BLaER1 (cell line): Measurements from ENCODE around the gene TMEM178B.
"Not testable (repeated sequence)": the region's sequence is repeated elsewhere in the genome, so short reads cannot be mapped to it uniquely, and the experiment has no call there.

Source experiments
- H3K27ac ChIP-seq: shearing (Covaris generic); formaldehyde crosslinking; 2 replicates; pipeline ENCODE4 v1.8.1; 2022
- H3K27me3 ChIP-seq: shearing (Covaris generic); formaldehyde crosslinking; 2 replicates; pipeline ENCODE4 v1.8.1; 2022
- H3K36me3 ChIP-seq: shearing (Covaris generic); formaldehyde crosslinking; 2 replicates; pipeline ENCODE4 v1.8.1; 2022
- H3K4me1 ChIP-seq: shearing (Covaris generic); formaldehyde crosslinking; 2 replicates; pipeline ENCODE4 v1.8.1; 2022
- H3K4me2 ChIP-seq: shearing (Covaris generic); formaldehyde crosslinking; 2 replicates; pipeline ENCODE4 v1.8.1; 2022
- H3K4me3 ChIP-seq: shearing (Covaris generic); formaldehyde crosslinking; 2 replicates; pipeline ENCODE4 v1.8.1; 2022
- H3K9ac ChIP-seq: shearing (Covaris generic); formaldehyde crosslinking; 2 replicates; pipeline ENCODE4 v1.8.1; 2022
- H3K9me3 ChIP-seq: shearing (Covaris generic); formaldehyde crosslinking; 2 replicates; pipeline ENCODE4 v1.8.1; 2022
- H4K20me1 ChIP-seq: shearing (Covaris generic); formaldehyde crosslinking; 2 replicates; pipeline ENCODE4 v1.8.1; 2022
- Cebpa-rat ChIP-seq: shearing (Covaris generic); IDR thresholded peaks from 2 replicates; pipeline ENCODE4 v1.8.1; 2022

The TMEM178B gene

DNA sequence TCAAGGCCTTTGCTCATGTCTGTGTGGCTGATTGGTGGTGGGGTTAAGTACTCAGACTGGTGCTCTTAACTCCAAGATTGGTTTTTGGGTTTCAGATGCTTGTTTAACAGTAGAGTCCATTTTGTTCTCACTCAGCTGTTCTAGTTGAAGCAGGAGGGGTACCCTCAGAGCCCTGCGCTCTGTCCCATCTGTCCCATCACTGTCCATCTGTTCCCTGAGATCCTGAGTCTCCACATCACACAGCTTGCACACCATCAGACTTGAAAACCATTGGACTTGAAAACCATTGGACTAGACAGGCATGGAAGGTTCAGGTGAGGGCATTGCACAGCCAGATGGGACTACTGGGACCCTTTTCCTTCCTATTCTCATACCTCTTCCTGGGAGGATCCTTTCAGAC lies 39.3 kb downstream of the TMEM178B start:
- Histone ChIP-seq H3K27me3 (no peaks in the 10 kb centered on the region), H3K9me3 (peaks cover 10% of the 10 kb centered on the region), H4K20me1 (no peaks in the 10 kb centered on the region), H3K4me1 (no peaks in the 10 kb centered on the region), H3K36me3 (no peaks in the 10 kb centered on the region), H3K27ac (no peak overlapping the region), H3K4me2 (no peak overlapping the region), H3K4me3 (no peak overlapping the region), H3K9ac (no peak overlapping the region)
- TF ChIP-seq Cebpa-rat: no peak

DNA sequence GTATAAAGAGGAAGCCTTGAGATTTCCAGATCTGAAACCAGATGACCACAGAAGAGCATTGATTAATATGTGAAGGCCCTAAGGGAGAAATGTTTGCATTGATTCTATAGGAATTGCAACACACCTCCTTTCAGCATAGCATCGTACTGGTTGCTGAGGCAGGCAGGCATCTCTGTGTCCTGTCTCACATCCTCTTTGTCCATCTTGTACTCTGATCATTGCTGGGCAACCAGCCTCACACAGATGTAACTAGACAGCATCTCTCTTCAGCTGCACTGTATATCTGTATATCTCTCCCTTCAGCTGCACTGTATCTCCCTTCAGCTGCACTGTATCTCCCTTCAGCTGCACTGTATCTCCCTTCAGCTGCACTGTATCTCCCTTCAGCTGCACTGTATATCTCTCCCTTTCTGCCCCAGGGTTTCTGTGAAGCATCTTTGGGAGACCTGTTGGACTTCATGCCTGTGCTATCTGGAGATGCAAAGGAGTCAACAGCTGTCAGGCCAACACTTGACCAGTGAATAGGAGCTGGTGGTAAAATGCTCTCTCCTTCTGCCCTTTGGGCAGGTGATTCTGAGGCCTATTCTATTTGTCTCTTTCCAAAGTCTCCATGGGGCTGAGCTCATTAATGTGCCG lies 40.3 kb downstream of the TMEM178B start:
- no peaks in the 10 kb centered on the region for H3K4me1 ChIP-seq

DNA sequence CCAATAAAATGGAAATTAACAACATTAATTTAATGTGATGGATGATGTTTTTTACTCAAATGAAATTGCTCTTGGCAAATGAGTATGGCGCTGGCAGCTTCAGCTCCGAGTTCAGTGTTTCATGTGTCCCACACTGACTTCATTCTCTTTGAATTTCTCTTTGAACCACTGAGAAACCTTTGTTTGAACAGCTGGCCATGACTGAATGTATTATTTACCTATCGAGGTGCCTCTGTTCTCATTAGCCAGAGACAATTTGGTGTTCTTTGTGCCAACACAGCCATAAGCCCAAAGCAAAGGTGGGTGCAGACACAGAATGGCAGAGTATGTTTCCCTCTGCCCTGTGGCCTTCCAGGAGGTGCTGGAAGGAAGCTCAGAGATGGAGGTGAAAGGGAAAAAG lies 42.1 kb downstream of the TMEM178B start:
- H3K27ac ChIP-seq: no peak overlapping the region
- no peaks in the 10 kb centered on the region for H4K20me1 ChIP-seq
- H3K4me3 ChIP-seq: no peak overlapping the region
- H3K9ac ChIP-seq: no peak overlapping the region
- TF ChIP-seq Cebpa-rat: no peak
- H3K4me1 ChIP-seq: no peaks in the 10 kb centered on the region
- no peak overlapping the region for H3K4me2 ChIP-seq
- no peaks in the 10 kb centered on the region for H3K9me3 ChIP-seq
- no peaks in the 10 kb centered on the region for H3K27me3 ChIP-seq
- H3K36me3 ChIP-seq: no peaks in the 10 kb centered on the region

More for the DNA sequence above, 40.3 kb downstream of the TMEM178B start:
- Histone ChIP-seq H3K4me3 (no peak overlapping the region), H3K9me3 (peaks cover under 1% of the 10 kb centered on the region), H3K36me3 (no peaks in the 10 kb centered on the region), H4K20me1 (no peaks in the 10 kb centered on the region), H3K4me2 (no peak overlapping the region), H3K9ac (no peak overlapping the region), H3K27me3 (no peaks in the 10 kb centered on the region), H3K27ac (no peak overlapping the region)
- no peak for TF ChIP-seq Cebpa-rat

GRCh38 chr7:141116661-141117060 lies 42.8 kb downstream of the TMEM178B start:
- not testable (repeated sequence) for H3K4me1 ChIP-seq, H3K9ac ChIP-seq, H3K27me3 ChIP-seq, H3K27ac ChIP-seq, H4K20me1 ChIP-seq, H3K4me3 ChIP-seq, H3K9me3 ChIP-seq, H3K36me3 ChIP-seq, H3K4me2 ChIP-seq

DNA sequence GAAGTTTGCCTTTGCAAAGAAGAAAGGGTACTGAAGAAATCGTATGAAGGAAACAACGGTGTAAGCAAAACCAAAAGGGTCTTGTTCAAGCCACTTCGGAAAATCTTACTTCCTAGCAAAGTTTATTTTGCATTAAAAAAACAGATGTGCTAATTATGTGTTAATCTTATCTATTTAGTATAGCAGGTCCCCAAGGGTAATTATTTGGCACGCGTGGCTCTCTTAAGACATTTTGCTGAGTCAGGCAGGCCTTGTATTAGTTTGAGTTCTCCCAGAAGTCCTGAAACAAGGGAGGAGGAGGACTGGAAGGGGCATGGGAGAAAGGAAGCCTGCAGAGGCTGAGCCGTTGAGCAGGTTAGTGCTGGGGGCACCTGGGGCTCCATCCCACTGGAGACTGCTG lies 44.9 kb downstream of the TMEM178B start:
- Histone ChIP-seq H3K4me1 (no peaks in the 10 kb centered on the region), H3K27ac (no peak overlapping the region), H3K4me2 (no peak overlapping the region), H3K27me3 (no peaks in the 10 kb centered on the region), H3K36me3 (no peaks in the 10 kb centered on the region), H3K9me3 (no peaks in the 10 kb centered on the region), H3K4me3 (no peak overlapping the region), H4K20me1 (no peaks in the 10 kb centered on the region), H3K9ac (no peak overlapping the region)
- no peak for TF ChIP-seq Cebpa-rat

DNA sequence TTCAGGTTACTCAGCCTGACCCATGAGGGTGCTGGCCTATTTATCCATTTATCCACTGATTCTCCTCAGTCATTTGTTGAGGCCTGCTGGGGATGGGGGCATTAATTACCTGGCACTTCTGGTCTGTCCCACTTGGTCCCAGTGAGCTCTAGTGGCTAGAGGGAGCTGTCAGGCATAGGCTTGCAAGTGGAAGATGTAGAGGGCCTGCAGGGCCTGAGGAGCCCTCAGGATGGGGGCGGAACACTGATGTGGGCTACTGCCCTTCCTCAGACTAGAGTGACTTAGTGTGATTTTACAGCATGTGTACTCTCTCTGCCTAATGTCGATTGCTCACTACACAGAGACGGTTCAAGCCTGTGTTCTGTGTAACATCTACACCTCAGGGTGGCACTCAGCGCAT lies 45.3 kb downstream of the TMEM178B start:
- Histone ChIP-seq H3K9ac (no peak overlapping the region), H3K27me3 (no peaks in the 10 kb centered on the region), H3K9me3 (no peaks in the 10 kb centered on the region), H3K27ac (no peak overlapping the region), H3K4me3 (no peak overlapping the region), H3K4me2 (no peak overlapping the region), H4K20me1 (no peaks in the 10 kb centered on the region), H3K4me1 (no peaks in the 10 kb centered on the region), H3K36me3 (no peaks in the 10 kb centered on the region)
- no peak for TF ChIP-seq Cebpa-rat

DNA sequence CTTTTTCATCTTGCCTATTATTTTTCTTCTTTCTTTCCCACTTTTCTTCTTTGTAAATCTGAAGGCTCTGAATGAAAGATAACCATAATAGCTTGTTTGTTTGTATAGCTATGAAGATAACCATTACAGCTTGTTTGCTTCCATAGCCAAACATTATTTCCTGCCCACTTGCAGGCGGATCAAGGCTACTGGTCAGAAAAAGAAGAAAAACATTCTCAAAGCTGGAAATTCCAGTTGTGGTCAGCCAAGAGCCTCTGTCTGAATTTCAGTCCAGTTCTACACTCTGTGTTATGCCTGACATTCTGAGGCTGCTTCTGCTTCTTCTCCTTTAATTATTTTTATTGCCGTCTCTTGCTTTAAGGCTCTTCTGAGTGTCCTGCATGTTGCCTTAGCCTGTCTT lies 48.9 kb downstream of the TMEM178B start:
- no peak overlapping the region for H3K27ac ChIP-seq

GRCh38 chr7:141123522-141123921 lies 49.7 kb downstream of the TMEM178B start:
- Histone ChIP-seq H3K9me3 (no peaks in the 10 kb centered on the region), H3K27ac (no peak overlapping the region), H3K4me2 (no peak overlapping the region), H3K27me3 (no peaks in the 10 kb centered on the region), H3K9ac (no peak overlapping the region), H4K20me1 (no peaks in the 10 kb centered on the region), H3K4me1 (no peaks in the 10 kb centered on the region), H3K36me3 (no peaks in the 10 kb centered on the region), H3K4me3 (no peak overlapping the region)
- TF ChIP-seq Cebpa-rat: no peak

More for the DNA sequence above, 48.9 kb downstream of the TMEM178B start:
- Histone ChIP-seq H4K20me1 (no peaks in the 10 kb centered on the region), H3K4me1 (no peaks in the 10 kb centered on the region), H3K4me2 (no peak overlapping the region), H3K9me3 (no peaks in the 10 kb centered on the region), H3K36me3 (no peaks in the 10 kb centered on the region), H3K4me3 (no peak overlapping the region), H3K9ac (no peak overlapping the region), H3K27me3 (no peaks in the 10 kb centered on the region)
- no peak for TF ChIP-seq Cebpa-rat

DNA sequence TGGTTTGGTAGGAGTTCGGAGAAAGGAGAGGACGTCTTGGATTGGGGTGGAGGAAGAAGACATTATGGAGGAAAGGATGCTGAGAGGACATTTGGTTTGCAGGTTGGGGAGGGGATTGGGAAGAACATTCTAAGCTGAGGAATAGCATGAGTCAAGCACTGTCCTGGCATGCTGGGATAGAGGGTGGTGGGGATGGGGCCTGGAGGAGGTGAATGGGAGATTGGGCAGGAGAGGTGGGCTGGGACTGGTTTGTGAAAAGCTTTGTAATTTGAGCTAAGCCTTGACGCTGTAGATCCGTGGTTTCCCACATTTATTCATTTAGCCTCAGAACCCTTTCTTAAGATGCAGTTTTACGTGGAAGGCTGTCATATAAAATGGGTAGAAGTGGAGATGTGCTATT lies 52.2 kb downstream of the TMEM178B start:
- no peak overlapping the region for H3K27ac ChIP-seq
- no peak overlapping the region for H3K4me2 ChIP-seq
- no peaks in the 10 kb centered on the region for H3K36me3 ChIP-seq
- H4K20me1 ChIP-seq: no peaks in the 10 kb centered on the region
- H3K27me3 ChIP-seq: no peaks in the 10 kb centered on the region
- H3K4me3 ChIP-seq: no peak overlapping the region
- H3K9me3 ChIP-seq: no peaks in the 10 kb centered on the region
- no peak for TF ChIP-seq Cebpa-rat
- H3K4me1 ChIP-seq: no peaks in the 10 kb centered on the region
- no peak overlapping the region for H3K9ac ChIP-seq

- Histone ChIP-seq H3K9ac (no peak overlapping the region), H3K36me3 (no peaks in the 10 kb centered on the region), H3K27me3 (no peaks in the 10 kb centered on the region), H3K27ac (no peak overlapping the region), H3K4me1 (no peaks in the 10 kb centered on the region), H3K9me3 (peaks cover 5% of the 10 kb centered on the region), H3K4me3 (no peak overlapping the region), H4K20me1 (no peaks in the 10 kb centered on the region), H3K4me2 (no peak overlapping the region)
- TF ChIP-seq Cebpa-rat: no peak
Observed at GRCh38 chr7:141128506-141128905, 54.6 kb downstream of the TMEM178B start.

GRCh38 chr7:141128931-141129330 lies 55.1 kb downstream of the TMEM178B start:
- H3K4me3 ChIP-seq: no peak overlapping the region
- H3K9ac ChIP-seq: no peak overlapping the region
- no peak overlapping the region for H3K27ac ChIP-seq
- no peak for TF ChIP-seq Cebpa-rat
- no peaks in the 10 kb centered on the region for H3K4me1 ChIP-seq
- no peak overlapping the region for H3K4me2 ChIP-seq
- no peaks in the 10 kb centered on the region for H3K36me3 ChIP-seq
- H3K9me3 ChIP-seq: peaks cover 5% of the 10 kb centered on the region
- no peaks in the 10 kb centered on the region for H4K20me1 ChIP-seq
- H3K27me3 ChIP-seq: no peaks in the 10 kb centered on the region
